Stimulated activated CD4-positive, alpha-beta T cell treated with anti-CD3 and anti-CD28 coated beads, Interleukin-4, amount 100 ng/mL, for 1 hour (primary cell): ENCODE measurements around the gene IL6R.
"Not testable (repeated sequence)": the region's sequence is repeated elsewhere in the genome, so short reads cannot be mapped to it uniquely, and the experiment has no call there.

Source experiments
- DNase-seq: peaks from one replicate; pipeline ENCODE4 v3.0.0-alpha.2; 2020

IL6R gene

GRCh38 chr1:154404984-154405746 is at the start of gene IL6R:
Gene IL6R, plus strand, starts transcription at chr1:154405343. Its CDS starts 287 bp downstream, at chr1:154405630.
- DNase-seq = peak; percentile 70

- no peak for DNase-seq
Observed at GRCh38 chr1:154358519-154358918, 46.6 kb upstream of the IL6R start.

- no peak for DNase-seq
Observed at GRCh38 chr1:154360288-154360687, 44.9 kb upstream of the IL6R start.

DNA sequence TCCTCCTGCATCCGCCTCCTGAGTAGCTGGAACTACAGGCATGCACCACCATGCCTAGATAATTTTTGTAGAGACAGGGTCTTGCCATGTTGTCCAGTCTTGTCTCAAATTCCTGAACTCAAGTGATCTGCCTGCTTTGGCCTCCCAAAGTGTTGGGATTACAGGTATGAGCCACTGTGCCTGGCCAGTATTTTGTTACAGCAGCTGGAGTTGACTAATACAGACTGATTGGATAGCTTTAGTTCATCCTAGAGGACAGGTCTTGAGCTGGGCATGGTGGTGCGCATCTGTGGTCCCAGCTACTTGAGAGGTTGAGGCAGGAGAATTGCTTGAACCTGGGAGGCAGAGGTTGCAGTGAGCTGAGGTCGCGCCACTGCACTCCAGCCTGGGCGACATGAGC is 44.3 kb upstream of the IL6R start:
- not testable (repeated sequence) for DNase-seq

DNA sequence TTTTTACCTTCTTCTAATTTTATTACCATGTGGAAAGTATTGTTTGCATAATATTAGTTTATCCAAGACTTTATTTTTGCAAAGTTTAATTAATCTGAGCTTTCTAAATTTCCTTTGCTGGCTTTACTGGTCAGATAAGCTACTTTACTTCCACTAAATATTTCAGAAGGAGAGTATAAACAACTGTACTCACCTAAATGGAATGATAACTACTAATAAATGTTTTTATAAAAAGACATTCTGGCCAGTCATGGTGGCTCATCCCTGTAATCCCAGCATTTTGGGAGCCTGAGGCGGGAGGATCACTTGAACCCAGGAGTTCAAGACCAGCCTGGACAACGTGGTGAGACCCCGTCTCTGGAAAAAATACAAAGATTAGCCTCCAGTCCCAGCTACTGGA is 43.8 kb upstream of the IL6R start:
- DNase-seq = no peak

GRCh38 chr1:154371436-154371835 is 33.7 kb upstream of the IL6R start:
- no peak for DNase-seq

DNA sequence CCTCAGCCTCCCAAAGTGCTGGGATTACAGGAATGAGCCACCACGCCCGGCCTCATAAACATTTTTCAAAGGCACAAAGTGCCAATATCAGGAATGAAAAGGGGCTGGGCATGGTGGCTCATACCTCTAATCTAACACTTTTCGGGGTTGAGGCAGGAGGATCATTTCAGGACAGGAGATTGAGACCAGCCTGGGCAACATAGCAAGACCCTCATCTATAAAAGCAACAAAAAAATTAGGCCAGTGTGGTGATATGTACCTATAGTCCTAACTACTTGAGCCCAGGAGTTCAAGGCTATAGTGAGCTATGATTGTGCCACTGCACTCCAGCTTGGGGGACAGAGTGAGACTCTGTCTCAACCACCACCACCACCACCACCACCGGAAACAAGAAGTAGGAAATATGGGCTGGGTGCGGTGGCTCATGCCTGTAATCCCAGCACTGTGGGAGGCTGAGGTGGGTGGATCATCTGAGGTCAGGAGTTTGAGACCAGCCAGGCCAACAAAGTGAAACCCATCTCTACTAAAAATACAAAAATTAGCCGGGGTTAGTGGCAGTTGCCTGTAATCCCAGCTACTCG is 31.3 kb upstream of the IL6R start:
- DNase-seq = not testable (repeated sequence)

- DNase-seq = no peak
Observed at GRCh38 chr1:154379301-154379700, 25.8 kb upstream of the IL6R start.

GRCh38 chr1:154384650-154385489 is 20.3 kb upstream of the IL6R start:
- no peak for DNase-seq

- peak; percentile 83 for DNase-seq
Observed at GRCh38 chr1:154386643-154387352, 18.3 kb upstream of the IL6R start.

DNA sequence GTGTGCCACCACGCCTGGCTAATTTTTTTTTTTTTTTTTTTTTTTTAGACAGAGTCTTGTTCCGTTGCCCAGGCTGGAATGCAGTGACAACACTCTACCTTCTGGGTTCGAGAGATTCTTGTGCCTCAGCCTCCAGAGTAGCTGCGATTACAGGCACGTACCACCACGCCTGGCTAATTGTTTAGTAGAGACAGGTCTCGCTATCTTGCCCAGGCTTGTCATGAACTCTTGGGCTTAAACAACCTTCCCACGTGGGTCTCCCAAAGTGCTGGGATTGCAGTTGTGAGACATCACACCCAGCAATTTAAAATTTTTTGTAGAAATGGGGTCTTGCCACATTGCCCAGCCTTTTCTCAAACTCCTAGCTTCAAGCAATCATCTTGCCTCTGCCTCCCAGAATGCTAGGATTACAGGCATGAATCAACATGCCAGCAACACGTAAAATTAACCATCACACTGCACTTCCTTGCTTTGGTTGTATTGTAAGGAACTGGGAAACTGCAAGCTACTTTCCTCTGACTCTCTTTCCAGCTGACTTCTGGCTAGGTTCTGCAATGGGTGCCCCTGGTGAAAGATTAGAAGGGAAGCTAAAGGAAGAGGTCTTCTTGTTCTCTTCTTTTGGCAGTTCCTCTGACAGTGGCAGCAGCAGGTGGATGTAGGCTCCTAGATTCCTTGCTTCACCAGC is 13.9 kb upstream of the IL6R start:
- no peak for DNase-seq

- DNase-seq = no peak
Observed at GRCh38 chr1:154398141-154398540, 7.0 kb upstream of the IL6R start.

DNA sequence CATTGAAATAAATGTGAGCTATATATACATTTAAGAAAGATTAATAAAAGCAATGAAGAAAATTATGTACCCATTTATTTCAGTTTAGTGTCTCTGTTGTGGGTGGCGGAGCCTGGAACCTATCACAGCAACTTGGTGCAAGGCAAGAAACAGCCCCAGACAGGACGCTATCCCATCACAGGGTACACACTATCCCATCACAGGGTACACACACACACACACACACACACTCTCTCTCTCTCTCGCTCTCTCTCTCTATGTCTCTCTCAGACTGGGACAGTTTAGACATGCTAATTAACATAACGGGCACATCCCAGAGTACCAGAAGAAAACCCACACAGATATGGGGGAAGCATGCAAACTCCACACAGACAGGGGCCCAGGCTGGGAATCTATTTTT is 6.5 kb upstream of the IL6R start:
- no peak for DNase-seq

- DNase-seq = no peak
Observed at GRCh38 chr1:154400381-154400801, 4.8 kb upstream of the IL6R start.

DNA sequence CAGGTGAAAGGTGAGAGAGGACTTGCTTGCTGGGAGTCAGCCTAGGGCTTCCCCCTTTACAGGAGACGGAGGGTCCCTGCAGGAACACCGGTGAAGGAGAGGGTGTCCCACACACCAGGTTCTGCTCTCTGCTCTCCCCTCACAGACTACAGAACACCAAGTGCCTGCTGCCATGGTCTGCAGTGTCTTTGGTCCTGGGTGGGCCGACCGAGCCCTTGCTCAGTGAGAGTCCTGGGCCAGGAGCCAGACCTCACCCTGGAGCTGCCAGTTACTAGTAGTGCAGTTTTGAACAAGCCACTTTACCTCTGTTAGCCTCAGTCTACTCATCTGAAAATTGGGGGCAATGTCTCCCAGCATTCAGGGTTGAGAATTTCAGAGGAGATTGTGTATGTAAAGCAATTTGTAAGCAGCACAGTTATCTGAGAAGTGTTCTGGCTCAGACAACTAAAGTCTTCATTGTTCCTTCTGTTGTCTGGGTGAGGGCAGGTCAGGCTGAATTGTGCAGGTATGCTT is 2.7 kb upstream of the IL6R start:
- no peak for DNase-seq

- peak; percentile 32 for DNase-seq
Observed at GRCh38 chr1:154403261-154403943, 1.7 kb upstream of the IL6R start.

- no peak for DNase-seq
Observed at GRCh38 chr1:154403983-154404382, 1.2 kb upstream of the IL6R start.

DNA sequence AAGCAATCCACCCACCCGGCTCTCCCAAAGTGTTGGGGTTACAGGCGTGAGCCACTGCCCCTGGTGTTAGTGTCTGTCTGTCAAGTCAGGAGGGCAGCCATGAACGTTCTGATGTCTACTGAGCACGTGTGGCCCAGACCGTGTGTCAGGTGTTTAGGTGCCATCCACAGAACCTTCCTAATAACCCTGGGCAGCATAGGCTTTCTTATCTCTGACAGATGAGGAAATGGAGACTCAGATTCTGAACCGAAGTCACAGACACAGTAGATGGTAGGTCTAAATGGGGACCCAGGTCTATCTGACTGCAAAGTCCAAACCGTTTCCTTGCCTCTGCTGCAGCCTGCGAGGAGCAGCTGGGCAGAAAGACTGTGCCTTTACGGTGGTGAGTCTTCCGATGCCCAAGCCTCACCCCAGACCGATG is 622 bp upstream of the IL6R start:
- DNase-seq = no peak

DNA sequence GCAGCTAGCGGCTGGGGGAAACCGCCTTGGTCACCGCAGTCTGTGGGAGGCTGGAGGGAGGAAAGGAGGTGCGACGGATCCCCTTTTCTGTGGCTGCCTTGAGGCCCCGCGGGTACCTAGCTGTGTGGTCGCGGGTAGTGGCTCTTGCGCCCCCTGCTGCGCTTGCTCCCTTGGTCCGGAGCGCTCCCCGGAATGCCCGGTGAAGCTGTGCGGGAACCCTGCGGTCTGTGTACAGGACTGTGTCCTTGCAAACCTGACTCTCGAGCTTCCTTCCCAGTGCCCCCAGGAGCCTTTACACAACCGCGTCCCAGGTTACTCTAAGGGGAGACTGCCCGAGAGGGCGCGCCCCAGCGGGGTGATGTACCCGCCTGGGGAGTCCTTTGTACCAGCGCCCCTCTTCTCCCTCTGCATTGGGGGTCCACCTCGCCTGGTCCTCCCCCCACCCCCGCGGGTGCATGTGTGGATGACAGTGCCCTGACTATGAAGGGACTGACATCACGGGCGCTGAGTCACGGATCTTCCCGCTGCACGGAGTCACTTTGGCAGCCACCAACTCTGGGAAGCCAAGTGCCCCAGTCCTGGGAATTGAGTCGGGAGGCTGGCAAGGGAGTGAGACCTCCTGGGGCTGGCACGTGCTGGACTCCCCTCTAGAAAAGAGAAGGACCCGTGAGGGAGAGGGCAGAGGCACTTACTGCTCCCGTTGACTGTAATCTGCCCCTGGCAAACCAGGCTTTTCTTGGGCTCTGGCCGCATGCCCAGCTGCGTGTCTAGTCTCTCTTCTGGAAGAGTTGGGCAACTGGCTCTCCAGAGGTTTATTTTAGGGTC is 816 bp downstream of the IL6R start:
- peak; percentile 74 for DNase-seq

GRCh38 chr1:154406572-154406879 is 1.4 kb downstream of the IL6R start:
- DNase-seq = no peak

DNA sequence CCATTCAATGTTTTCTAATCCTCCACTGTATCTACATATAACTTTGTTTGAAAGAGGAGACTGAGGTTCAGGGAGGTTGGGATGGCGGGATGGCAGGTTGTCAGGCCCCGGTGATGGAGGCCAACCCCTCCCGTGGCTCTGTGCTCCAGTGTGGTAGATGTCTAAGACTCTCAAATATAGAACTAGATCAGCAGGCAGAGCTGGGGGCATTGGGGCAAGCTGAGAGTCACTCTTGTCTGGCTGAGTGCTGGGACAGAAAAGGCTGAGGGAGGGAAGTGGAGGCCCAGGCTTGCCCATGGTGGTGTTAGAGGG is 1.7 kb downstream of the IL6R start:
- no peak for DNase-seq
